ENCODE measurements around the gene GRB10.

- TF ChIP-seq CTCF (IDR thresholded peaks at IDR 0.05; ENCODE audit: control extremely low read depth in 1 of 3, insufficient read depth in 1 of 3, low read depth in 1 of 3, low read length in 3 of 3) (no peak), NRF1 (IDR thresholded peaks at IDR 0.05; ENCODE audit: low read depth, low read length) (no peak), NANOG (IDR thresholded peaks at IDR 0.05; ENCODE audit: insufficient read depth, low read depth, low read length, poor library complexity, severe bottlenecking) (no peak), E2F6 (IDR thresholded peaks at IDR 0.05) (no peak), EP300 (IDR thresholded peaks at IDR 0.05; ENCODE audit: borderline replicate concordance in 1 of 2, low read depth in 2 of 2, low read length in 2 of 2) (no peak), CBX5 (IDR thresholded peaks at IDR 0.05; ENCODE audit: low read depth, low read length) (no peak)
Measured at GRCh38 chr7:50655020-50655419, 127.7 kb downstream of the GRB10 start.

Data from H1 (cell line).